ENCODE measurements around the gene SP6.
A peak's percentile ranks its signal among the peaks of the same experiment; 100 is the strongest.

The SP6 gene

DNA sequence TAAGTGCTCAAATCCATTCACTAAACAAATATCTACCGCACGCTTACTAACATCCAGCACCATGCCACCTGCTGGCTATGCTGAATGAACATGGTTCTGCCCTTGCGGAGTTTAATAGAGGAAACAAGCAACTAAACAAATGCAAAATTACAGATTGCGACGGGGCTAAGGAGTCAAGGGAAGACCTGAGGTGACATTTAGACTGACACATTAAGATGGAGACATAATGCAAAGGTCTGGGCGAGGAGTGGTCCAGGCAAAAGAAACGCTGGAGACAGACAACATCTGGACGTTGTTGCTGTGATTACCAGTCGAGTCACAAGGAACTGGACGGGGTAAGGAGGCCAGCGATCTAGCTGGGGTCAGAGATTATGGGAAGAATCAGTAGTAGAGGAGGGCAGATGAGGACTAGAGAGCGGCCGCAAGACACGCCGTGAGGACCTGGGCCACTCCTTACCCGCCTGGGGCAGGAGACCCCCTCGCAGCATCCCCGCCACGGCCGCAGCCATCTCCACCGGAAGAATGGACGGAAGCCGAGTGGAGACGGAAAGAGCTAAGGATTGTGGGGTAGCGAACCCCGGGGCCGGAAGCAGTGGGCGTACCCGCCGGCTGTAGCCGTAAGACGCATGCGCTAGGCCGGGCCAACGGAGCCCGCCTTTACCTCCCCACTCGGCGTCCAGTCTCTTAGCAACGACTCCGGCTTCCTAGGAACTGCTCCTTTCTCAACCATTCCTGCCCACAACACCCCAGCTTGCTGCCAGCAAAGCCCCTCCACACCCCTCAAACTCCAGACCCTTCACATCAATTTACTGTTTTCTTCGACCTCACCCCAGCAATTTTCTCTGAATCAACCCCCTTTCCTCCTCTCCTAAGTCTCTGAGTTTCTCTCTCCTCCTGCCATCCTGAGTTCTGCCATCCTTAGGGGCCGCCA is 19.7 kb downstream of the SP6 start, which contains the start of the genes LRRC46 and MRPL10:
TSS of gene LRRC46 (plus strand) at position 668 of the 931 bp plus-strand sequence. CDS start 320 bp downstream, outside the sequence.
TSS of gene MRPL10 (minus strand) at position 539 of the 931 bp plus-strand sequence. CDS start at position 509, 30 bp downstream.
- peak; percentile 86 for DNase-seq

DNA sequence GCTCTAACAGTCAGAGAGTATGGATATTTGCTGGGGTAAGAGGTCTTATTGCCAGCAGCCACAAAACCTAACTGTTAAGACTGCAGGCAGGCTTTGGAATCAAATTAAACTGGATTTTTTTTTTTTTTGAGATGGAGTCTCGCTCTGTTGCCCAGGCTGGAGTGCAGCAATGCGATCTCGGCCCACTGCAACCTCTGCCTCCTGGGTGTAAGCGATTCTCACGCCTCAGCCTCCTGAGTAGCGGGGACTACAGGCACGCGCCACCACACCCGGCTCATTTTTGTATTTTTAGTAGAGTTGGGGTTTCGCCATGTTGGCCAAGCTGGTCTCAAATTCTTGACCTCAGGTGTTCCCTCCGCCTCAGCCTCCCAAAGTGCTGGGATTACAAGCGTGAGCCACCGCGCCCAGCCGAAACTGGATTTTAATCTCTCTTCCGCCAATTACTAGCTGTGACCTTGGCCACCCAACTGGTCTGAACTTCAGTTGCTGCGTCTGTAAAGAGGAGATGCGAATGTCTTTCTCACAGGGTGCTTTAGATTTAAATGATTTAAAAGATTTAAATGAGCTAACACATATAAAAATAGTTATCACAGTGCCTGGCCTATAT is 20.5 kb downstream of the SP6 start:
- no peak for DNase-seq

GRCh38 chr17:47829870-47830269 is 21.1 kb downstream of the SP6 start:
- peak; percentile 24 for DNase-seq

DNA sequence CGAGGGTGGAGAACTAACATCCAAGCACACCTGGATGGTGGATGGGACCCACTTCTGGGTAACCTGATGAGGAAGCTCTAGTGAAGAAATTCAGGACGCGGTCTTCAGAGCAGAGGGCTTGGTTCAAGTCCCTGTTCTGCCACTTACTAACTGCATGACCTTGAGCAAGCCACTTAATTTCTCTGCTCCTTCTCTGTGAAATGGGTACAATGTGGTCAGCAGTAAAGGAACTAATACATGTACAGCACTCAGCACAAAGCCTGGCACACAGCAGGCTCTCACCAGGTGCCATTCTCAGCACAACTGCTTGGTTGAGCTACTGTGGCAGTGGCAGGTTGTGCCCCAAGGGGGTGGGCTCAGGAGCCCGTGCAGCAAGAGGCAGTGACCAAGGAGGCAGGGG is 27.4 kb downstream of the SP6 start:
- no peak for DNase-seq

DNA sequence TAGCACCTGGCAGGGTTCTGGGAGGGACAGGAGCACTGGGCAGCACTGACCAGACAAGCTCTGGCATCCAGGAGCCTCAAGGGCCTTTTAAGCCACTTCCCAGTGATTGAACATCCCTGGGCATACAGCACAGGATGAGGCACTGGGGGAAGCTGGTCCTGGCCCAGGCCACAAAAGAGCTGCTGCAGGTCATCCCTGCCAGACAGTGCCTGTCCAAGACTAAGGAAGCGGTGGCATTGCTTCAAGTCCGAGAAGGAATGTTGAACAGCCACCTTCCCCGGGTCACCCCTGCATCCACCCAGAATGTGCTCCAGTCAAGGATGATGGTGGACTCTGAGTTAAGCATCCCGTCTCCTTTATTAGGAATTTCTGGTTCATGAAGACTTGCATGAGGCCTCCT is 28.2 kb downstream of the SP6 start:
- no peak for DNase-seq

DNA sequence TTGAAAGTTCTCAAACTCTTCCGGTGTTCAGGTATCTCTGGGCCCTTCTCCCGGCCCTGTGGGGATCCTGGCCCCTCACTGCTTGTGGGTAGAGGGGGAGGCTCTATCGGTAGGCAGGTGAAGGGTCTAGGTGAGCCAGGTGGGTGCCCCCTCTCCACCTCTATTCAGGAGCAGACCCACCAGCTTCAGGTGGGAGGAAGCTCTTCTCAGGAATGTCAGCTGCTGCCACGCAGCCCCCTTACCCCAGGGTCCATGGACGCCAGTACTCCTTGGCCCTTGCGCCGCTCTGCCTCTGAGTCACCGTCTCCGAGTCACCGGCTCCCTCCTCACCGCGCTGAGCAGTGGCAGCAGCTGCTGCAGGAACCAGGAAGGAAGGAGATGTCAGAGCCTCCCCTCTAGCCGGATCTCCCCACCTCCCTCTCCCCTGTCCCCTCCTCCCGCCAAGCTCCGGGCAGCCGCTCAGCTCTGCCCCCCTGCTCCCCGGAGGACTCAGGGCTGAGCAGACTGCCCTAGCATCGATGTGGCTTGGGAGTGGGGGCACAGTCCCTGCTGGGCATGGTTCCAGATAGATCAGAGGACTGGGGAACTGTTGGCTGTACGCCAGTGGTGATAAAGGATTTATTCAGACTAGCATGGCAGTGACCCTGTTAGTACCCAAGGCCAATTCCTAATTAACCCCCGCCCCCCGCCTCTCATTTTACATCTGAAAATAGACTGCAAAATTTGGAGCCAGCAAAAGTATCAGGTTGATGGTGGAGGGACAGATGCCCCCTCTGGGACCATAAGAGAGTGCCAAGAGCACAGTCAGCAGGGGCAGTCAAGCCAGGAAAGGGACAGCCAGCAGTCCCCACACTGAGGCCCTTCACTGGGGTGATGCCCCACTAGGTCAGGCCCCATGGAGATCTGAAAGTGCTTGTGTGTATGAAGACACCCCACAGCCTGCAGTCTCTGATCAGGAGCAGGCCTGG is 29.3 kb downstream of the SP6 start, which contains the start of gene OSBPL7:
TSS of gene OSBPL7 (minus strand) at position 371 of the 968 bp plus-strand sequence. CDS start 1,516 bp downstream, outside the sequence.
- peak; percentile 69 for DNase-seq

DNA sequence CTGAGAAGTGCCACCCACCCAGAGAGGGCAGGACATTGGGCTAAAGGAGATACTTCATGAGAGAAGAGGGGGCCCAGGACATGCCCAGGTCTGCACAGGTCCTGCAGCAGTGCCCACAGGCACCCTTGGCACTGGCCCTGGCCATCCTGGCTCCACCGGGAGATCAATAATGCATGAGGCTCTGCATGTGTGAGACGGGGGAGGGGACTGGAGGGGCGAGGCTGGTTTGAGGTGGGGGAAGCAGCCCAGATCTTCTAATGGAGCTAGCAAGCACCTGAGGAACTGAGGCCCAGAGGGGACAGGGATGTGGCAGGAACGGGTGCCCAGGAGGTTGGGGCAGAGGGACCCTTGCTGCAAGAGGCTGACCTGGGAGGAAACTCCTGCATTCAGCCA is 29.9 kb downstream of the SP6 start:
- no peak for DNase-seq

GRCh38 chr17:47820033-47820789 is 30.8 kb downstream of the SP6 start:
- no peak for DNase-seq

DNA sequence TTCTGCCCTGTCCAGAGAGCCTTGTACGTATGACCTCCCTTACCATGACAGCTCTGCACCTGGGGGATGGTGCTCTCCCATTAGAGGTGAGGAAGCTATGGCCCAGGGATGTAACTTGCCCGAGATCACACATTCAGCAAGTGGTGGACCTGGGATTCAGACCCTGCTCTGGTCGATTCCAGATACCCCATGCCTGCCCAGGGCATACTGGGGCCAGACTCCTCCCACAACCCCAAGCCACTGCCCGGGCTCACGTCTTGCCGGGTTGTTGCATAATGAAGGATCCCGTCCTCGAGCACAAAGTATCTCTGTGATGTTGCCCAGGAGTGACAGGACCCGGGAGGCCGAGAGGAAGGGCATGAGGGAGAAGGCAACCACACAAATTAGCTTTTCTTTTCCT is 31.5 kb downstream of the SP6 start:
- no peak for DNase-seq

GRCh38 chr17:47818002-47818695 is 32.8 kb downstream of the SP6 start:
- no peak for DNase-seq

DNA sequence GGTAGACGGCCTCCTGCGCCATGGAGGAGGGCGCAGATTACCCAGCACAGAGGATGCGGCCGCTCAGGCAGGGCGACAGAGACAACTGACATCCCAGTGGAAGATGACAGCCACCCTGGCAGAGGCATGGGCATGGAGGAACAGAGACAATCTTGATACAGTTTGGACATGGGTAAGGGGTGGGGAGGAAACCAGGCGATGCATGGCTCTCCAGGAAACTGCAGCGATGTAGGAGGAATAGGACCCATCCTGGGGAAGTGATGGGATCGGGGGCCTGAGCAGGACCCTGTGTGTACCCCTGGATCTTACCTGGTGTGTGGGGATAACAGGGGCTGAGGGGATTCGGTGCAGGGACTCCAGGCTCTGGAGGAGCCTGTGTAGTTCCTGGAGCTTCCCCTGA is 34.0 kb downstream of the SP6 start:
- DNase-seq, result no peak

GRCh38 chr17:47816111-47816735 is 34.7 kb downstream of the SP6 start:
- DNase-seq, result no peak

GRCh38 chr17:47815106-47815918 is 35.7 kb downstream of the SP6 start:
- DNase-seq, result no peak

DNA sequence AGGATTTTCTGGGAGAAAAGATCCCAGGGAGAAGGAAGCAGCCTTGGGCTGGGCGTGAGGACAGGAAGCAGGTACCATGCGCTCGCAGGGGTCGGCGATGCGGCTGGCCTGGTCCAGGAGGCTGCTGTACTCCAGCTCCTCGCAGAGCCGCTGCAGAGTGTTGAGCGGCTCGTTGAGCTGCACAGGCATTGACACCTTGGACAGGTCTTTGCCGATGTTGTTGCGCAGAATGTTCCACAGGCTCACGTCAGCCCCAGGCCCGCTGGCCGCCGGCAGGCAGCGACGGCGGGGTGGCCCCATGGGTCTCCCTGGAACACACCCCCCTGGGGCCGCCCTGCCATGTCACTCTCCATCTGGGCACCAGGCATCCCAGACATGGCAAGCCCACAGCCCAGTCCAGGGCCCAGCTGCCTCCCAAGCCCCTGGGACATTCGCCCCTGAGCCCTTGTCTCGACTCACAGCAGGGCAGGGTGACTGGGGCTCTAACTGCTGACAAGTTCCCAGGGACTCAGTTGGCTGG is 37.4 kb downstream of the SP6 start:
- DNase-seq, result no peak

DNA sequence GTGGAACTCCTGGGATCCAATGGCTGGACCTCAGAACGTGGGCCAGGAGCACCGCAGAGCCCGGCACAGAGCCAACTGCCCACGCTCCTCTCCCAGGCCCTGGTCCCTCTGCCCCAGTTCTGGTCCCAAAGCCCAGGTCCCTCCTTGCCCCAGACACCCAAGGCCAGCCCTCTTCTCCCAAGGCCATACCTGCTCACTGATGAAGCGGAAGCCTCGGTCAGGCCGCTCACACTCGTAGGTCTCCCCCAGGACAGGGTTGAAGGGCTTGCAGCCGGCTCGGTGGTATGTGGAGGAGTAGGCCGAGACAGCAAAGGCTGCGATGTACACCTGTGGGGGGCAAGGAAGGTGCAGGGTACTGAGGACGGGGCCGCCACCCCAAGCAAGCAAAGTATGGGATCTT is 37.9 kb downstream of the SP6 start:
- DNase-seq, result no peak

GRCh38 chr17:47812146-47812920 is 38.6 kb downstream of the SP6 start:
- no peak for DNase-seq

DNA sequence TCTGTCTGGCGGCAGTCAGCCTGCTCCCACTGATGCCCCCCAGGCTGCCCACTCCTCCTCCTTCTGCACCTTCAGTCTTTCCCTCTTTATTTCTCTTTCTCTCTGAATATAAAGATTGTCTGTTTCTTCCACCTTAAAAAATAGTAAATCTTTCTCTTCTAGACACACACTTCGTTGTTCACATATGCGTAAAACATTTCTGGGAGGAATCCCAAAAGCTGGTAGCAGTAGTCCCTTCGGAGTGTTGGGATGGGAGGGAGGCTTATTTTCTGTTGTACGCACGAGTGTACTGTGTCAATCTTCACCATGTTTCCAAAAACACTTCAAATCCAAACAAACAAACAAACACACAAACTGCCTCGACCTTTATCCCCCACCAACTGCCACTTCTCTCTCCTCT is 39.3 kb downstream of the SP6 start:
- no peak for DNase-seq

DNA sequence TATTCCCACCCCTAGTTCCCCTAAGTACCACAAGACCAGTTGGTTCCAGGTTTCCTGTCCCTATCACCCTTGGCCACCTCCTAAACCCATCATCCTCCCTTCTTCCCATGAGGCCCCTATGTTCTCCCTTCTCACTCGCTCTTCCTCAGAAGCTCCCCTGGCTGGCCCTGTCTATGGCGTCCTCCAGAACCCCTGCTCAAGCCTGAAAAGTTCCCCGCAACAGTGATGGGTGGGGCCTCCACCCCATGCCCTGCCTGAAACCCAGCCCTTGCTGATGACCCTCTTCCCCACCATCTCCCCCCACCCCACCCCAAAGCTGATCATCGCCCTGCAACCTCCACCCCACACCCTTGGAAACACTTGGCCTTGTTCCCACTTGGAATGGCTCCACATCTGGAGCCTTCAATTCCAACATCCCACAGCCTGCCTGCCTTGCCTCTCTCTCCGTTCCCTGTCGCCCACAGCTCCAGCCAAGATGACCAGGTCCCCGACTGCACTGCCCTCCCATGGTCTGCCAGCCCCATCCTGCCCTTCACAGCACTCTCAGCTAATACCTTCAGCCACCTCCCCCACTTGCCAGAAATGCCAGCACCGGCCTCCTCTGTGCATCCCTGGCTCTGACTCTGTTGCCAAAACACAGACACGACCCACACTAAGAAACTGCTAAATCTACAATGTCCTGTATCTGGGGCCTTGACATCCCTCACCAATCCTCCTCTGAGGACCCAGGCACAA is 39.9 kb downstream of the SP6 start:
- DNase-seq, result no peak
